HG03521 (cell line): ENCODE measurements around the gene HS3ST6.
"Not testable (repeated sequence)": the region's sequence is repeated elsewhere in the genome, so short reads cannot be mapped to it uniquely, and the experiment has no call there.

Experiments
- ATAC-seq: cut with Tn5 transposase; IDR thresholded peaks from one replicate; pipeline ENCODE4 v1.9.1; 2021; ENCODE audit warnings: mild to moderate bottlenecking, moderate library complexity; ENCODE audit not compliant: unreplicated experiment

The HS3ST6 gene

GRCh38 chr16:1909561-1910231 lies 8.5 kb downstream of the HS3ST6 start:
- no peak for ATAC-seq

- ATAC-seq = no peak
These were observed 9.2 kb downstream of the HS3ST6 start for GRCh38 chr16:1908983-1909382.

GRCh38 chr16:1908184-1908583 lies 10.0 kb downstream of the HS3ST6 start:
- ATAC-seq = no peak

DNA sequence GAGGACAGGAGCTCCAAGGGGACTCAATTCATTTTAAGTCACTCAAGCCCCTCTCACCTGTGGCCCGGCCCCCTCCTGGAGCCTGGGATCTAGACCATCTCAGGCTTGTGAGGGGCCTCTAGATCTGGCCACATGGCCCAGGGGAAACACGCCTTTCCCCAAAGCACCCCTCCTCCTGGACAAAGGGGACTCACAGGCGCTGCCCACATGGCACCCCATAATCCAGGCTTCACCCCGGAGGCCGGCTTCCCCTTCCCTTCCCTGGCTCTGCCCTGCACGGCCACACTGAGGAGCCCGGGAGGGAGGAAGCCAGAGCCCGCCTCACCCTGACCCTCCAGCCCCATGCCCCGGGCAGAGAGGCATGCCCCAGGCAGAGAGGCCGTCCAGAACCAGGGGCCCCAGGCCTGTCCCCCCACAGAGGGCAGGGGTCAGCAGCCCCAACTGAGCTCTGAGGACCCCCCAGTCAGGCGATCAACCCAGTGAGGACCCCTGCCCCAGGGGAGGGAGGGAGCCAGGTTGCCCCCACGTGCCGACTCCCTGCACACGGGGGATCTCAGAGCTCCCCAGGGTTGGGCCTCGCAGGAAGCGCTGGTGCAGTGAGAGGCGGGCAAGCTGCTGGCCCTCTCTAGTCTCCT lies 10.9 kb downstream of the HS3ST6 start:
- no peak for ATAC-seq

DNA sequence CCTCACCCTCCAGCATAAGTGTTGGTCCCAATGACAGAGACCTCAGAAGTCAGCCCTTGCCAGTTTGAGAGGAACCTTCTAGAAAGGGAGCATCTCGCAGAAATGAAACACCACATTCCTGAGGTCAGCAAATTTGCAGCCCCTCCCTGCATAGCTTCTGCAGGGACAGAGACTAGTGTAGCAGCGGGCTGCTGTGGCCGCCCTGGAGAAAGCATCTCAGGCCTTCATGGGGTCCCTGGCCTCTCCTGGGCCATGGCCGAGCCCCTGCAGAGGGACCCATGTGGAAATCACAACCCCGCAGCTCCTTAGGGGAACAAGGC lies 11.4 kb downstream of the HS3ST6 start:
- ATAC-seq = no peak

- ATAC-seq = no peak
These were observed 12.0 kb downstream of the HS3ST6 start for GRCh38 chr16:1906055-1906845.

GRCh38 chr16:1903845-1904840 lies 14.1 kb downstream of the HS3ST6 start:
- ATAC-seq = no peak

GRCh38 chr16:1903220-1903574 lies 15.0 kb downstream of the HS3ST6 start:
- ATAC-seq = no peak

- ATAC-seq = no peak
These were observed 15.5 kb downstream of the HS3ST6 start for GRCh38 chr16:1902547-1903219.

DNA sequence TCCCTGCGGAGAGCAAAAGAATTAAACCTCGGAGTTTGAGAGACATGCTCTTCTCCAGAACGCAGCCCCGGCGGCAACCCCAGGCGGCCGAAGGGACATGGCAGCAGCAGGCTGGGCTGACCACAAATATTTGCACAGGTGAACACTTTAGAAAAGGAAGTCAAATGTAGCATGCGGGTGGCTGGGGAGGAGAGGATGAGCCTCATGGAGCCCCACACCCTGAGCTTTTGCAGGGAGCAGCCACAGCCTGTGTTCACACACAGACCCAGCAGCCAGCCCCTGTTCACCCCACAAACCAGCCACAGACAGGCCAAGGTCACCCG lies 17.8 kb downstream of the HS3ST6 start:
- ATAC-seq = no peak

DNA sequence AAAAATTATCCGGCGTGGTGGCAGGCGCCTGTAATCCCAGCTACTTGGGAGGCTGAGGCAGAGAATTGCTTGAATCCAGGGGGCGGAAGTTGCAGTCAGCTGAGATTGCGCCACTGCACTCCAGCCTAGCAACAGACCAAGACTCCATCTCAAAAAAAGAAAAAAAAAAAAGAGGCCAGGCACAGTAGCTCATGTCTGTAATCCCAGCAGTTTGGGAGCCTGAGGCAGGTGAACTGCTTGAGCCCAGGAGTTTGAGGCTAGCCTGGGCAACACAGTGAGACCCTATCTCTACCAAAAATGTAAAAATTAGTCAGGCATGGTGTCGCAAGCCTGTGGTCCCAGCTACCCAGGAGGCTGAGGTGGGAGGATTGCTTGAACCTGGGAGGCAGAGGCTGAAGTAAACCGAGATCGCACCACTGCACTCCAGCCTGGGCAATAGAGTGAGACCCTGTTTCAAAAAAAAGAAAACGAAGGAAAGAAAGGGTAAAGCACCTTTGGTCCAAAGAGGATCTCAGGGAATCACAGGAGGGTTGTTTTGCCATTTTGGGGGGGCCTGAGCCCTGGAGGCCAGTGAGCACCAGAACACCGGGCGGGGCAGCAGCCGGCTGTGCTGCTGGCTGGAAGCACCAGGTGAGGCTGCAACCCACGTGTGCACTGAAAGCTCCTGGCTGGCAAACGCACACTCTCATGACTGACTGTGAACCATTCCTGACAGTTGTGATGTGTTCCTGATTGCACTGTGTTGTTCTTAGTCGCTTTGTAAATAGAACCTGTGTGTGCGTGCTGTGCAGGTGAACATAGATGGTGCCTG lies 18.4 kb downstream of the HS3ST6 start:
- ATAC-seq = no peak

- not testable (repeated sequence) for ATAC-seq
These were observed 20.5 kb downstream of the HS3ST6 start for GRCh38 chr16:1897692-1898091.

- no peak for ATAC-seq
These were observed 22.1 kb downstream of the HS3ST6 start for GRCh38 chr16:1895949-1896675.

DNA sequence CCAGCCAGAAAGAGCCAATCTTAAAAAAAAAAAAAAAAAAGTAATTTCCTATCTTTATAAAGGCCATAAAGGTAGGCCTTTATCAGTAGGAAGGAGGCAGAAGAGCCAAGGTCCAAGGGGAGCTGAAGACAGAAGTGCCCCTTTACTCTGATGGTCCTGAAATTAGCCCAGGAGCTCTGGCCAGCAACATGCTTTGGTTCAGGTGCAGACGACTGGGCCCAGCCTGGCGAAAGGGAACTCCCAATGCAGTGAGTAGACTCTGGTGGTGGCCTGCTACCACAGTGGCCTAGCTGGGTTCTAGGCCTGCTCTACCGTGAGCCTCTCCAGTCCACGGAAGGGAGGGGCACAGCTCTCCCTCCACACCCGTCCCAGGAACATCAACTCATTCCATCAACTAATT lies 23.1 kb downstream of the HS3ST6 start:
- no peak for ATAC-seq

GRCh38 chr16:1890708-1891050 lies 27.5 kb downstream of the HS3ST6 start:
- ATAC-seq = no peak

DNA sequence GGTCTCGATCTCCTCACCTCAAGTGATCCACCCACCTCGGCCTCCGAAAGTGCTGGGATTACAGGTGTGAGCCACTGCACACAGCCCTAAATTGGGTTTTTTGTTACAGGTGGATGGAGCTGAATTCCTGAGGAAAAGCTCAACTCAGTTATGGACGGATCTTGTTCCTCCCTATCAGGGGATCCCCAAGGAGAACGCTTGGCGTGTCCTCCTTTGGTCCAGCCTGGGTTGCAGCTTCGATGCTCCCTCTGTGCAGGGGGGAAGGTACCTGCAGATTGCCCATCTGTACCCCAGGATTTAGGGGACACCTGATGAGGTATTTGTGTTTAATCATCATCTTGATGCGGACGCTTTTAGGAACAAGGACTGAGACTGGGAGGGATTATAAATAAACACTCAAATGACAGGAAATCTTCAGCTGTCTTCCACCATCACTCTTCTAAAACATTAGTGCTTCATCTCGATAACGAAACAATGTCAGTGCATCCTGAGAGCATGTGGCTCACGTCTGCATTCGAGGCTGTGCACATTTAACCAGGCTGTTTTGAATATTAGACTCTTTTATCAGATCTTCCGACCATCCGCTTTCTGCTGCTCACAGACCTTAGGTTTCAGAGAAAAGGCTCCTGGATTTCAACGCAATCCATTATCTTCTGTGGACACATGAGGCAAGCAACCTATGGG lies 28.0 kb downstream of the HS3ST6 start:
- ATAC-seq = no peak

- ATAC-seq = no peak
These were observed 30.4 kb downstream of the HS3ST6 start for GRCh38 chr16:1887711-1888354.

- no peak for ATAC-seq
These were observed 33.3 kb downstream of the HS3ST6 start for GRCh38 chr16:1884889-1885288.
